A549 (cell line): ENCODE data around the gene DGKH. TPM values are rescaled to one million over a fixed set of nuclear protein-coding genes. Genes with fewer than 3 reads are reported as not detected.

Experiments
- ATAC-seq, 2 experiments: fragments of 200-7000 bp in 1 of 2; fragments of >200 bp in 1 of 2; cut with Nextera tagmentation in 1 of 2; cut with Tn5 transposase in 1 of 2; 3 replicates each; pipeline versions ENCODE4 v1.8.0 to v1.9.1; 2018 to 2020; ENCODE audit warnings: mild to moderate bottlenecking in 1 of 2, moderate library complexity in 1 of 2
- CTCF ChIA-PET: fragments of 300-600 bp; sonication (Branson Sonifier 250); formaldehyde crosslinking; extraction: SDS; loops from one replicate; lab custom pipeline; 2021; ENCODE audit warnings: antibody characterized with exemption, inconsistent platforms; lab: Yijun Ruan, JAX
- POLR2A ChIA-PET: fragments of 350-600 bp; formaldehyde crosslinking; extraction: SDS; loops from one replicate; lab custom pipeline; 2021; ENCODE audit warnings: antibody characterized with exemption, inconsistent platforms; lab: Yijun Ruan, JAX
- DNase-seq, 2 experiments: peaks; one replicate each; pipeline versions ENCODE4 v3.0.0 to v3.0.0-alpha.2; 2011 to 2016; ENCODE audit warnings: low read depth in 1 of 2, low spot score in 1 of 2
- FAIRE-seq: peaks from 2 replicates; lab custom pipeline; 2011; peaks lifted over from hg19 to GRCh38; lab: Jason Lieb, UNC
- H3K27ac ChIP-seq, 2 experiments: fragments of >200 bp; sonication (Bioruptor Twin); formaldehyde crosslinking; 3 replicates each; pipeline ENCODE4 v1.5.1; 2016 to 2017
- H3K4me1 ChIP-seq: fragments of >200 bp; sonication (Bioruptor Twin); formaldehyde crosslinking; 3 replicates; pipeline ENCODE4 v1.6.1; 2016
- H3K4me2 ChIP-seq: fragments of >200 bp; sonication (Bioruptor Twin); formaldehyde crosslinking; 3 replicates; pipeline ENCODE4 v1.6.1; 2016
- H3K4me3 ChIP-seq: fragments of >200 bp; sonication (Bioruptor Twin); formaldehyde crosslinking; 3 replicates; pipeline ENCODE4 v1.5.1; 2016
- H3K9me3 ChIP-seq: fragments of >200 bp; sonication (Bioruptor Twin); formaldehyde crosslinking; 3 replicates; pipeline ENCODE4 v1.6.1; 2016
- CBX8 ChIP-seq: fragments of 200-600 bp; sonication (generic); IDR thresholded peaks from 2 replicates; pipeline ENCODE4 v1.6.1; 2016
- CEBPB ChIP-seq, 2 experiments: fragments of >200 bp in 1 of 2; sonication (Bioruptor Twin) in 1 of 2; formaldehyde crosslinking in 1 of 2; IDR thresholded peaks; 2 replicates each; pipeline ENCODE4 v1.6.1; 2012 to 2016
- CHD4 ChIP-seq: fragments of 200-600 bp; sonication (generic); IDR thresholded peaks from 2 replicates; pipeline ENCODE4 v1.6.1; 2016; ENCODE audit warnings: antibody characterized with exemption, mild to moderate bottlenecking, borderline replicate concordance
- EHF ChIP-seq: fragments of 250-450 bp; sonication (Bioruptor Pico); IDR thresholded peaks from 2 replicates; pipeline ENCODE4 v1.5.0; 2020; ENCODE audit warnings: mild to moderate bottlenecking
- EHMT2 ChIP-seq: fragments of 200-600 bp; sonication (generic); IDR thresholded peaks from 2 replicates; pipeline ENCODE4 v1.6.1; 2016; ENCODE audit warnings: antibody characterized with exemption, low read depth, mild to moderate bottlenecking, moderate library complexity
- EP300 ChIP-seq, 2 experiments: fragments of >200 bp; sonication (Bioruptor Twin); formaldehyde crosslinking; IDR thresholded peaks; 2 replicates in 1 of 2; 3 replicates in 1 of 2; pipeline ENCODE4 v1.6.1; 2016 to 2017
- ESRRA ChIP-seq: fragments of 150-350 bp; IDR thresholded peaks from 2 replicates; pipeline ENCODE4 v1.6.1; 2014; ENCODE audit warnings: mild to moderate bottlenecking, low read length, borderline replicate concordance
- FOSL2 ChIP-seq, 2 experiments: fragments of 450-650 bp in 1 of 2; fragments of >200 bp in 1 of 2; sonication (Bioruptor Twin) in 1 of 2; formaldehyde crosslinking; IDR thresholded peaks; 2 replicates each; pipeline versions ENCODE4 v1.5.0 to v1.6.1; 2016 to 2020; ENCODE audit warnings: mild to moderate bottlenecking in 1 of 2, moderate library complexity in 1 of 2
- HDAC2 ChIP-seq: fragments of 200-600 bp; sonication (generic); IDR thresholded peaks from 2 replicates; pipeline ENCODE4 v1.6.1; 2016
- HEYL ChIP-seq: fragments of 250-450 bp; sonication (Bioruptor Pico); IDR thresholded peaks from 2 replicates; pipeline ENCODE4 v1.8.0; 2021; ENCODE audit warnings: mild to moderate bottlenecking, moderate library complexity
- JUN ChIP-seq, 2 experiments: fragments of >200 bp; sonication (Bioruptor Twin); formaldehyde crosslinking; IDR thresholded peaks; 2 replicates in 1 of 2; 3 replicates in 1 of 2; pipeline ENCODE4 v1.6.1; 2016 to 2017
- KDM5A ChIP-seq: fragments of 200-600 bp; sonication (generic); IDR thresholded peaks from 2 replicates; pipeline ENCODE4 v1.6.1; 2016; ENCODE audit warnings: antibody characterized with exemption, mild to moderate bottlenecking
- MAFK ChIP-seq: fragments of 450-650 bp; IDR thresholded peaks from 2 replicates; pipeline ENCODE4 v1.6.1; 2014; ENCODE audit not compliant: partially characterized antibody
- MYC ChIP-seq: IDR thresholded peaks from 2 replicates; pipeline ENCODE4 v1.6.1; 2012; ENCODE audit warnings: mild to moderate bottlenecking, inconsistent platforms, low read length, improper control_type of control experiment, borderline replicate concordance
- NFE2L2 ChIP-seq: fragments of 150-350 bp; conservative IDR thresholded peaks from 2 replicates; pipeline ENCODE4 v1.6.1; 2014; ENCODE audit warnings: low read length
- NR3C1 ChIP-seq: fragments of >200 bp; sonication (Bioruptor Twin); formaldehyde crosslinking; IDR thresholded peaks from 3 replicates; pipeline ENCODE4 v1.6.1; 2017
- POLR2A ChIP-seq: IDR thresholded peaks from 2 replicates; pipeline ENCODE4 v1.6.1; 2012; ENCODE audit warnings: mild to moderate bottlenecking, low read length
- POLR2AphosphoS2 ChIP-seq: conservative IDR thresholded peaks from 2 replicates; pipeline ENCODE4 v1.6.1; 2012; ENCODE audit warnings: low read length, improper control_type of control experiment, inconsistent platforms
- RAD21 ChIP-seq, 2 experiments: fragments of >200 bp in 1 of 2; sonication (Bioruptor Twin) in 1 of 2; formaldehyde crosslinking in 1 of 2; IDR thresholded peaks in 1 of 2; conservative IDR thresholded peaks in 1 of 2; 2 replicates in 1 of 2; 3 replicates in 1 of 2; pipeline ENCODE4 v1.6.1; 2012 to 2018; ENCODE audit warnings: inconsistent platforms in 1 of 2
- RFX5 ChIP-seq: fragments of 450-650 bp; IDR thresholded peaks from 2 replicates; pipeline ENCODE4 v1.7.1; 2014; ENCODE audit warnings: antibody characterized with exemption, mild to moderate bottlenecking, moderate library complexity
- RNF2 ChIP-seq: fragments of 200-600 bp; sonication (generic); IDR thresholded peaks from 2 replicates; pipeline ENCODE4 v1.6.1; 2016; ENCODE audit warnings: low read depth, mild to moderate bottlenecking, antibody characterized with exemption, moderate library complexity, borderline replicate concordance
- SMC3 ChIP-seq: fragments of >200 bp; sonication (Bioruptor Twin); formaldehyde crosslinking; IDR thresholded peaks from 3 replicates; pipeline ENCODE4 v1.6.1; 2018; ENCODE audit warnings: inconsistent platforms
- TFCP2L1 ChIP-seq: fragments of 250-450 bp; sonication (Bioruptor Pico); IDR thresholded peaks from 2 replicates; pipeline ENCODE4 v1.5.0; 2021; ENCODE audit warnings: mild to moderate bottlenecking
- TP53 ChIP-seq: fragments of 250-450 bp; sonication (Bioruptor Pico); IDR thresholded peaks from 2 replicates; pipeline ENCODE4 v1.5.0; 2021; ENCODE audit warnings: mild to moderate bottlenecking, moderate library complexity
- ZC3H11A ChIP-seq: fragments of 450-650 bp; IDR thresholded peaks from 2 replicates; pipeline ENCODE4 v1.6.1; 2014; ENCODE audit warnings: antibody characterized with exemption, mild to moderate bottlenecking
- ZFP36 ChIP-seq: fragments of 450-650 bp; IDR thresholded peaks from 2 replicates; pipeline ENCODE4 v1.6.1; 2014; ENCODE audit warnings: borderline replicate concordance; ENCODE audit not compliant: partially characterized antibody
- WGBS: methylation state at CpG from one replicate; pipeline ENCODE4 v1.1.6; 2017; ENCODE audit errors: missing lambda C conversion rate; 5-methylcytosine and 5-hydroxymethylcytosine counted together
- polyA plus RNA-seq, 4 experiments: library from polyadenylated mRNA; depleted of rRNA in 3 of 4; stranded (reverse); fragments of >200 nt; fragmentation: RNase III in 1 of 4; extraction: RNeasy Plus Mini Kit Qiagen cat#74134 plus additional on column Dnase treatment in 1 of 4; gene quantifications; 2 replicates in 3 of 4; 3 replicates in 1 of 4; pipeline ENCODE4 v1.2.3, GENCODE V29; 2011 to 2017
- TF ChIP-seq, protein P1 (sequence below): fragments of 200-600 bp; sonication (generic); IDR thresholded peaks from 2 replicates; pipeline ENCODE4 v1.6.1; 2016; ENCODE audit warnings: antibody characterized with exemption, mild to moderate bottlenecking, moderate library complexity
- TF ChIP-seq, protein P2 (sequence below): fragments of 250-450 bp; sonication (Bioruptor Pico); IDR thresholded peaks from 2 replicates; pipeline ENCODE4 v1.5.0; 2020; ENCODE audit warnings: low read depth, mild to moderate bottlenecking, moderate library complexity
- TF ChIP-seq, protein P3 (sequence below): fragments of 150-350 bp; IDR thresholded peaks from 2 replicates; pipeline ENCODE4 v1.6.1; 2014; ENCODE audit warnings: low read depth, mild to moderate bottlenecking, low read length
- TF ChIP-seq, protein P4 (sequence below): fragments of >200 bp; sonication (Bioruptor Twin); formaldehyde crosslinking; IDR thresholded peaks from 3 replicates; pipeline ENCODE4 v1.5.1; 2016
- TF ChIP-seq, protein P5 (sequence below): IDR thresholded peaks from 2 replicates; pipeline ENCODE4 v1.6.1; 2012

DGKH gene
- polyA plus RNA-seq, 2 of the 4 experiments (the other 2 are of a cell fraction), result 3.8 to 6.7 TPM

DNA sequence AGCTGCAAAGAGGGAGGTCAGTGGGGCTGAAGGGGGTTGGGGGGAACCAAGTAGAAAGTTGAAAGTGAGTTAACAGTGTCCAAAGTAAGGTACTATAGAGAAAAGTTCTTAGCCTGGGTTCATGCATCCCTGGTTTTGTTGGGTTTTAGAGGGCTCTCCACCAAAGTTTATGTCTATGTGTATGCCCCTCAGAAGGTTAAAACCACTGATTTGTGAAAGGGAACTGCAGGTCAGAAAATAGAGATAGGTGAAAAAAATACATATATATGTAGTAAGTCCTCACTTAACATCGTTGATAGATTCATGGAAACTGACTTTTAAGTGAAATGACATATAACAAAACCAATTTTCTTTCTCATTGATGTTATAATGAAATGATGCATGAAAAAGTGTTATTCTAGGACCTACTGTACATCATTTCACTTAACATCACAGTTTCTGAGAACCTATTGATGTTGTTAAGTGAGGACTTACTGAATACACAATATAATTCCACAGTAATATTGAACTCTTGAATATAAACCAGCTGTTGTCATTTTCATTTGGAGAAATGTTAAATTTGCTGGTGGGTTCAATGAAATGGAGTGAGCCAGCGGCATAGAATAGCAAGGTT, 9.6 kb downstream of the DGKH start:
- FAIRE-seq (no peak), DNase-seq (no peak), ATAC-seq (no peak)
- Histone ChIP-seq H3K27ac (no peak overlapping the region), H3K4me2 (no peak overlapping the region), H3K4me3 (no peak overlapping the region), H3K4me1 (peaks cover 9% of the 10 kb centered on the region; the same call in 1 of the 3 replicates), H3K9me3 (no peaks in the 10 kb centered on the region)
- CTCF ChIA-PET, result no interaction called here
- WGBS, result 78% methylated on average over 2 of the region's 2 CpGs
- POLR2A ChIA-PET, result no interaction called here
- TF ChIP-seq, protein P1, sequence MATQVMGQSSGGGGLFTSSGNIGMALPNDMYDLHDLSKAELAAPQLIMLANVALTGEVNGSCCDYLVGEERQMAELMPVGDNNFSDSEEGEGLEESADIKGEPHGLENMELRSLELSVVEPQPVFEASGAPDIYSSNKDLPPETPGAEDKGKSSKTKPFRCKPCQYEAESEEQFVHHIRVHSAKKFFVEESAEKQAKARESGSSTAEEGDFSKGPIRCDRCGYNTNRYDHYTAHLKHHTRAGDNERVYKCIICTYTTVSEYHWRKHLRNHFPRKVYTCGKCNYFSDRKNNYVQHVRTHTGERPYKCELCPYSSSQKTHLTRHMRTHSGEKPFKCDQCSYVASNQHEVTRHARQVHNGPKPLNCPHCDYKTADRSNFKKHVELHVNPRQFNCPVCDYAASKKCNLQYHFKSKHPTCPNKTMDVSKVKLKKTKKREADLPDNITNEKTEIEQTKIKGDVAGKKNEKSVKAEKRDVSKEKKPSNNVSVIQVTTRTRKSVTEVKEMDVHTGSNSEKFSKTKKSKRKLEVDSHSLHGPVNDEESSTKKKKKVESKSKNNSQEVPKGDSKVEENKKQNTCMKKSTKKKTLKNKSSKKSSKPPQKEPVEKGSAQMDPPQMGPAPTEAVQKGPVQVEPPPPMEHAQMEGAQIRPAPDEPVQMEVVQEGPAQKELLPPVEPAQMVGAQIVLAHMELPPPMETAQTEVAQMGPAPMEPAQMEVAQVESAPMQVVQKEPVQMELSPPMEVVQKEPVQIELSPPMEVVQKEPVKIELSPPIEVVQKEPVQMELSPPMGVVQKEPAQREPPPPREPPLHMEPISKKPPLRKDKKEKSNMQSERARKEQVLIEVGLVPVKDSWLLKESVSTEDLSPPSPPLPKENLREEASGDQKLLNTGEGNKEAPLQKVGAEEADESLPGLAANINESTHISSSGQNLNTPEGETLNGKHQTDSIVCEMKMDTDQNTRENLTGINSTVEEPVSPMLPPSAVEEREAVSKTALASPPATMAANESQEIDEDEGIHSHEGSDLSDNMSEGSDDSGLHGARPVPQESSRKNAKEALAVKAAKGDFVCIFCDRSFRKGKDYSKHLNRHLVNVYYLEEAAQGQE, result no peak
- TF ChIP-seq RFX5 (no peak), NFE2L2 (no peak), EP300 (IDR thresholded peaks at IDR 0.05) (no peak), NR3C1 (no peak), FOSL2 (IDR thresholded peaks at IDR 0.05) (no peak), FOSL2 (CRISPR knock-in tag; IDR thresholded peaks at IDR 0.05) (no peak), HDAC2 (no peak), EHF (no peak), CHD4 (no peak), POLR2A (no peak), SMC3 (no peak), JUN (IDR thresholded peaks at IDR 0.05) (no peak), RNF2 (no peak), ZC3H11A (no peak), HEYL (CRISPR knock-in tag) (no peak), MAFK (no peak), TP53 (CRISPR knock-in tag) (no peak)
- TF ChIP-seq, protein P2, sequence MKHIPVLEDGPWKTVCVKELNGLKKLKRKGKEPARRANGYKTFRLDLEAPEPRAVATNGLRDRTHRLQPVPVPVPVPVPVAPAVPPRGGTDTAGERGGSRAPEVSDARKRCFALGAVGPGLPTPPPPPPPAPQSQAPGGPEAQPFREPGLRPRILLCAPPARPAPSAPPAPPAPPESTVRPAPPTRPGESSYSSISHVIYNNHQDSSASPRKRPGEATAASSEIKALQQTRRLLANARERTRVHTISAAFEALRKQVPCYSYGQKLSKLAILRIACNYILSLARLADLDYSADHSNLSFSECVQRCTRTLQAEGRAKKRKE (CRISPR knock-in tag), result no peak
- TF ChIP-seq, protein P3, sequence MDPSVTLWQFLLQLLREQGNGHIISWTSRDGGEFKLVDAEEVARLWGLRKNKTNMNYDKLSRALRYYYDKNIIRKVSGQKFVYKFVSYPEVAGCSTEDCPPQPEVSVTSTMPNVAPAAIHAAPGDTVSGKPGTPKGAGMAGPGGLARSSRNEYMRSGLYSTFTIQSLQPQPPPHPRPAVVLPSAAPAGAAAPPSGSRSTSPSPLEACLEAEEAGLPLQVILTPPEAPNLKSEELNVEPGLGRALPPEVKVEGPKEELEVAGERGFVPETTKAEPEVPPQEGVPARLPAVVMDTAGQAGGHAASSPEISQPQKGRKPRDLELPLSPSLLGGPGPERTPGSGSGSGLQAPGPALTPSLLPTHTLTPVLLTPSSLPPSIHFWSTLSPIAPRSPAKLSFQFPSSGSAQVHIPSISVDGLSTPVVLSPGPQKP, result no peak

DNA sequence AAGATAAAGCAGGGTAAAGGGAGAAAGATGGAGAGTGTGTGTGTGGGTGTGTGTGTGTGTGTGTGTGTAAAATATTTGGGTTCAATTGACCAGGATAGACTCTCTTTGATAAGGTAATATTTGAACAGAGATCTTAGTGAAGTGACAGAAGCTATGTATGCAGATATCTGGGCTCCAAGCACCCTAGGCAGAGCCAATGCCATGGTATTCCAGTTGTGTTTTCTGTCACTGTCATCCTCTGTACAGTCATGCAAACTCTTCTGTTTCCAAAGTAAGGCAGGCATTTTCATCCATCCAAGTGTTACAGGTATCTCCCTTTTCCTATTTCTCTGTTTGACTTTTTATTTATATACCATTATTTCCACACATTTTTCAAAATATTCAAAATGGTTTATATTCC, 13.5 kb downstream of the DGKH start:
- Histone ChIP-seq H3K4me2 (no peak overlapping the region), H3K4me3 (no peak overlapping the region), H3K27ac (no peak overlapping the region), H3K9me3 (no peaks in the 10 kb centered on the region), H3K4me1 (no peaks in the 10 kb centered on the region)
- ATAC-seq (no peak), DNase-seq (no peak), FAIRE-seq (no peak)
- ChIA-PET CTCF (interaction anchor here (1.5 kb wide), 2 partner anchors 12 to 49 kb away, joined by 3 to 5 read pairs; no protein-coding TSS in a partner anchor), POLR2A (no interaction called here)
- TF ChIP-seq TFCP2L1 (CRISPR knock-in tag) (no peak), EHMT2 (no peak), MYC (no peak), HEYL (CRISPR knock-in tag) (no peak), ZFP36 (no peak), CBX8 (no peak), RAD21 (conservative IDR thresholded peaks at IDR 0.05 in 1 of 2, IDR thresholded peaks at IDR 0.05 in 1 of 2) (no peak), ESRRA (no peak), JUN (IDR thresholded peaks at IDR 0.05) (no peak), CEBPB (IDR thresholded peaks at IDR 0.05) (no peak), POLR2AphosphoS2 (no peak), FOSL2 (IDR thresholded peaks at IDR 0.05) (no peak), FOSL2 (CRISPR knock-in tag; IDR thresholded peaks at IDR 0.05) (no peak), KDM5A (no peak), SMC3 (no peak)
- TF ChIP-seq, protein P2 (CRISPR knock-in tag), result no peak
- TF ChIP-seq, protein P4, sequence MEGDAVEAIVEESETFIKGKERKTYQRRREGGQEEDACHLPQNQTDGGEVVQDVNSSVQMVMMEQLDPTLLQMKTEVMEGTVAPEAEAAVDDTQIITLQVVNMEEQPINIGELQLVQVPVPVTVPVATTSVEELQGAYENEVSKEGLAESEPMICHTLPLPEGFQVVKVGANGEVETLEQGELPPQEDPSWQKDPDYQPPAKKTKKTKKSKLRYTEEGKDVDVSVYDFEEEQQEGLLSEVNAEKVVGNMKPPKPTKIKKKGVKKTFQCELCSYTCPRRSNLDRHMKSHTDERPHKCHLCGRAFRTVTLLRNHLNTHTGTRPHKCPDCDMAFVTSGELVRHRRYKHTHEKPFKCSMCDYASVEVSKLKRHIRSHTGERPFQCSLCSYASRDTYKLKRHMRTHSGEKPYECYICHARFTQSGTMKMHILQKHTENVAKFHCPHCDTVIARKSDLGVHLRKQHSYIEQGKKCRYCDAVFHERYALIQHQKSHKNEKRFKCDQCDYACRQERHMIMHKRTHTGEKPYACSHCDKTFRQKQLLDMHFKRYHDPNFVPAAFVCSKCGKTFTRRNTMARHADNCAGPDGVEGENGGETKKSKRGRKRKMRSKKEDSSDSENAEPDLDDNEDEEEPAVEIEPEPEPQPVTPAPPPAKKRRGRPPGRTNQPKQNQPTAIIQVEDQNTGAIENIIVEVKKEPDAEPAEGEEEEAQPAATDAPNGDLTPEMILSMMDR, result no peak
- TF ChIP-seq, protein P5, sequence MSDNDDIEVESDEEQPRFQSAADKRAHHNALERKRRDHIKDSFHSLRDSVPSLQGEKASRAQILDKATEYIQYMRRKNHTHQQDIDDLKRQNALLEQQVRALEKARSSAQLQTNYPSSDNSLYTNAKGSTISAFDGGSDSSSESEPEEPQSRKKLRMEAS, result no peak
